IPS-NIHi11 (cell line): ENCODE measurements around the gene ZP3.
"Not testable (repeated sequence)": the region's sequence is repeated elsewhere in the genome, so short reads cannot be mapped to it uniquely, and the experiment has no call there.

Source experiments
- DNase-seq: peaks from one replicate; pipeline ENCODE4 v3.0.0; 2012; ENCODE audit warnings: mixed read lengths, low spot score

Gene ZP3

DNA sequence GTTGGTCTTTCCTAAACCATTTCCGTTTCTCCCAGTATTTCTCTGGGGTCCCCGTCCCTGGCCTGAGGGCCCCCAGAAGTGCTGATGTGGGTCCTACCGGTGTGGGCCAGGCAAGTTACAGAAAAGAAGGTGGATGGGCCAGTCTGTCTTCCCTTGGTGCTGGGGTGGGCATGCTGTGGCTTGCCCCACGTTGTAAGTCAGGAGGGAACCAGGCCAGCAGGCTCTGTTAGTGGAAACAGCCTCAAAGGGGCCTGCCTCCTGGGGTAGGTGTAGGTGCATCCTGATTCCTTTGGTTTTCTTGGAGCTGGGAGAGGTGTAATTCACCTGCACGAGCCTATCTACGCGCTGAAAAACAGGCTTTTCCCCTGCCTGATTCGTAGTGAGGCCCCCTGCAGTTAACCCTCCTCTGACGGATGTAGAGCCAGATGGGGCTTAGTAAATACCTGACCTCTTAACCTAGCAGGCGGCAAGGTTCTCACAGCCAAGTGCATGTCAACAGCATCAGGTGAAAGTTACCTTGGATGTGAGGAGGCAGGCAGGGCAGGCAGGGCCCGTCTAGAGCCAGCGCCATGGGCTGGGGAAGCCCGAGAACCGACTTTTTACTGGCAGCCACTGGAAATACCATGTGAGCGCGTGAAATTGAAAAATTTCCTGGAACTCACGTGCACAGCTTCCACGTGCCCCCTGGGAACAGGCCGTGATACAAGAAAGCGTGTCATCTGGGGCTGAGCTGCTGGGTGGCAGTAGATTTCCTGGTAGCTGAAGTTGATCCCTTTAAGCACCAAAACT lies 61.3 kb downstream of the ZP3 start:
- DNase-seq, result not testable (repeated sequence)

DNA sequence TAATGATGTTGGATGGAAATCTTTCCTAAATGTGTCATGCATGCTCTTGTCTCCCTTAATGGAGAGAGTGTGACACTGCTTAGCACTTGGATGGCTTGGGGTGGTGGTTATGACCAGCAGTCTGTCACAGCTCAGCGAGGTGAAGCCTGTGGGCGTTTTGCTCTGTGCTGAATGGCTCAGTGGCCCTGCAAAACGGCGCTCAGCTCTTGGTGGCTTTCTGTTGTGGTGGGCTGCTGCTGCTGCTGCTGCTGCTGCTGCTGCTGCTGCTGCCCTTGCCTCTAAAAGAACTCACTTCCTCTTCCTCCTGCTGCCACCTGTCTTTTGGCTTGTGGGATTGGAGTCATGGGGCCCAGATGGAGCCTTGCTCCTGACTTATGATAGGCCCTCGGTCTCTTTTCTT lies 61.9 kb downstream of the ZP3 start:
- not testable (repeated sequence) for DNase-seq

DNA sequence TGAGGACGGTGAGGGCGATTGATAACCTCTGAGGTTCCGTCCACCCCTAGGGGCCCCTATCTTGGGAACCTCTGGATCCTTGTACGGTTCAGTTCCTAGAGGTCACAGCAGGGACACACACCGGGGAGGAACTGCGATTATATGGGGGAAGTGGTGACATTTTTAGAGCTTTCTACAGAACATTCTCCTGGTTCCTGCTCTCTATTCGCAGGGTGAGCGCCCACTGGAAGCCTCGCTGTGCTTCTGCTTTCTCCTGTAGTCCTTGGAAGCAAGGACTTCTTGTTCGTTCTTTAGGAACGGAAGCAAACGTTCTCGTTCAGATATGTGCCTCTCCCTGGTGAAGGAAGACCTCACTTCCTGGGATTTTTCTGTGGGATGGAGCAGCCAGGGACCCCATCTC lies 63.2 kb downstream of the ZP3 start:
- DNase-seq, result not testable (repeated sequence)
